ENCODE results near the gene MYRFL.

- TF ChIP-seq CTCF (IDR thresholded peaks at IDR 0.05 in 4 of 5, conservative IDR thresholded peaks at IDR 0.05 in 1 of 5) (no peak), POLR2A (IDR thresholded peaks at IDR 0.05) (no peak)
These were observed 104.5 kb downstream of the MYRFL start for GRCh38 chr12:69929531-69929930.
